ENCODE measurements around the gene AFAP1L2.

DNA sequence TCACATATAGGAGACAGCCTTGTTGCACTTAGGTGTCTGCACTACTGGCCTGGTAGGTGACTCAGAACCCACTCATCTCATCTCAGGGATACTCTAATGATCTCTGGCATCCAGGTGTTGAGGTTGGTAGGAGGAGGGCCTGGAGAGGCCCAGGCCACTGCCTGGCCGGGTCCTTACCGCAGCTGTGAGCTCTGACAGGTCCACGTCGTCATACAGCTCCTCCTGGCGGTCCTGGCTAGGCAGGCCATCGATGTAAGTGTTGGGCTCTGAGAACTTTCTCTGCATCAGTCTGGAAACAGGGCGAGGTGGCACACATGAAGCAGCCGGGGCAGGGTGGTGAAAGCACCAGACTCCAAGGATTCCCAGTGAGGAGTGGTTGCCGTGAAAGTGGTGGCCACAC is 103.1 kb downstream of the AFAP1L2 start:
- TF ChIP-seq, protein P1, sequence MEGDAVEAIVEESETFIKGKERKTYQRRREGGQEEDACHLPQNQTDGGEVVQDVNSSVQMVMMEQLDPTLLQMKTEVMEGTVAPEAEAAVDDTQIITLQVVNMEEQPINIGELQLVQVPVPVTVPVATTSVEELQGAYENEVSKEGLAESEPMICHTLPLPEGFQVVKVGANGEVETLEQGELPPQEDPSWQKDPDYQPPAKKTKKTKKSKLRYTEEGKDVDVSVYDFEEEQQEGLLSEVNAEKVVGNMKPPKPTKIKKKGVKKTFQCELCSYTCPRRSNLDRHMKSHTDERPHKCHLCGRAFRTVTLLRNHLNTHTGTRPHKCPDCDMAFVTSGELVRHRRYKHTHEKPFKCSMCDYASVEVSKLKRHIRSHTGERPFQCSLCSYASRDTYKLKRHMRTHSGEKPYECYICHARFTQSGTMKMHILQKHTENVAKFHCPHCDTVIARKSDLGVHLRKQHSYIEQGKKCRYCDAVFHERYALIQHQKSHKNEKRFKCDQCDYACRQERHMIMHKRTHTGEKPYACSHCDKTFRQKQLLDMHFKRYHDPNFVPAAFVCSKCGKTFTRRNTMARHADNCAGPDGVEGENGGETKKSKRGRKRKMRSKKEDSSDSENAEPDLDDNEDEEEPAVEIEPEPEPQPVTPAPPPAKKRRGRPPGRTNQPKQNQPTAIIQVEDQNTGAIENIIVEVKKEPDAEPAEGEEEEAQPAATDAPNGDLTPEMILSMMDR (IDR thresholded peaks at IDR 0.05; ENCODE audit: low read depth, low read length, poor library complexity, severe bottlenecking): no peak
- no peak for TF ChIP-seq EZH2phosphoT487 (IDR thresholded peaks at IDR 0.05; ENCODE audit: borderline replicate concordance, low read length)
